ENCODE data around the gene NTRK1.
A peak's percentile ranks its signal among the peaks of the same experiment; 100 is the strongest.
"Not testable (repeated sequence)": the region's sequence is repeated elsewhere in the genome, so short reads cannot be mapped to it uniquely, and the experiment has no call there.

NTRK1 gene

DNA sequence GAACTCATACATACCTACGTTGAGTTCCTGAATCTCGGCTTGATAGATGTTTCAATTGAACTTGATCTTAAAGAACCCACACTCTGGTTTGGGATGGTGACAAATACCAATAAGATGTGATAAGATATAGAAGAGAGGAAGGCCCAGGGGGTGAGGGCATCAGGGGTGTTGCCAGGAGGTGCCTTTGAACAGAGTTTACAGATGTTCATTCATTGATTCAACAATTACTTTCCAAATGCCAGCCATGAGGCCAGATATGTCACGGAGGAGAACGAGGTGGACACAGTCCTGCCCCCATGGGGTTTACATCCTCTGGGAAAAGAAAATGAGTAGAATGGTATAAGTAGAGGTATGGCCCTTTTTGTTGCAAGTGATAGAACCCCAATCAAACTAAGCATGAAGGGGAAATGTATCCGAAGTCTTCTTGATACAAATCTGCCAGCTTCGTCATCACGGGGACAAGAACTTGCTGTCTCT is 60.4 kb downstream of the NTRK1 start:
- in situ Hi-C loops (cut with MboI; ENCODE audit: low sequenced_read_pairs): no loop called here
- H3K27me3 ChIP-seq (ENCODE audit: low read depth): peaks cover 37% of the 10 kb centered on the region

DNA sequence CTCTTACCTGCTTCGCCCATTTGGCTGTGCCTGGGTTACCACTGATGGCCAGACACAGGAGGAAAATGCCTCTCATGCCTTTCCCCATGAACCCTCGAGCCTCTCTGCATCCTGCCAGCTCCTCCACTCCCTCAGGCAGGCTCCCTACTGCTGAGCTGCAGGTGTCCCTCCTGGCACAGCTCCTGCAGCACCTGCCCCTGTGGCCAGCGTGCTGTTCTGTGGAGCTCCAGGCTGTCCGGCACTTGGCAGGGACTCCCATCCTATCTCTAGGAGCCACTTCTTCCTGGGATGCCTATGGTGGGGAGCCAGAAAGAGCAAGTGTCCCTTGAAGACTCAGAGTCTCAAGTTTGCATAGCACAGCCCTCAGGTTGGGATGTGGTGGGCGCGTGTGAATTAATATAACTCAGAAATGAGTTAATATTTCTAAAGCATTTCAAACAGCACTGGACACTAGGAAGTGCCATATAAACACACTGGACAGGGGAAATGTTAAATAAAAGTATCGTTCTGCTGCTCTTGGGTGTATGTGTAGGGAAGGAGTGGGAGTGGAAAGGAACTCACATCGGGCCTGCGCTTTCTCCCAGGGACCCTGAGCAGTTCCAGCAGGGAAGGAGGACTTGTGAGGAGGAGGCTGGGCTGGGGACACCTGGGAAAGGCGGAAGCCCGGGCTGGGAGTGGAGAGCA is 62.5 kb downstream of the NTRK1 start:
- Histone ChIP-seq H3K4me1 (no peaks in the 10 kb centered on the region), H3K9me3 (peaks cover 3% of the 10 kb centered on the region; the same call in 1 of the 2 replicates), H3K4me3 (no peak overlapping the region), H3K36me3 (replicated peaks) (no peaks in the 10 kb centered on the region), H3K27me3 (ENCODE audit: low read depth) (peaks cover 39% of the 10 kb centered on the region)
- in situ Hi-C loops (cut with MboI; ENCODE audit: low sequenced_read_pairs): no loop called here
- no peak for DNase-seq (ENCODE audit: low spot score in 2 of 2)

More for the DNA sequence above, 60.4 kb downstream of the NTRK1 start:
- DNase-seq (ENCODE audit: low spot score in 2 of 2): no peak
- Histone ChIP-seq H3K36me3 (replicated peaks) (no peaks in the 10 kb centered on the region), H3K4me3 (no peak overlapping the region), H3K9me3 (peaks cover 3% of the 10 kb centered on the region; the same call in 1 of the 2 replicates), H3K4me1 (no peaks in the 10 kb centered on the region)

DNA sequence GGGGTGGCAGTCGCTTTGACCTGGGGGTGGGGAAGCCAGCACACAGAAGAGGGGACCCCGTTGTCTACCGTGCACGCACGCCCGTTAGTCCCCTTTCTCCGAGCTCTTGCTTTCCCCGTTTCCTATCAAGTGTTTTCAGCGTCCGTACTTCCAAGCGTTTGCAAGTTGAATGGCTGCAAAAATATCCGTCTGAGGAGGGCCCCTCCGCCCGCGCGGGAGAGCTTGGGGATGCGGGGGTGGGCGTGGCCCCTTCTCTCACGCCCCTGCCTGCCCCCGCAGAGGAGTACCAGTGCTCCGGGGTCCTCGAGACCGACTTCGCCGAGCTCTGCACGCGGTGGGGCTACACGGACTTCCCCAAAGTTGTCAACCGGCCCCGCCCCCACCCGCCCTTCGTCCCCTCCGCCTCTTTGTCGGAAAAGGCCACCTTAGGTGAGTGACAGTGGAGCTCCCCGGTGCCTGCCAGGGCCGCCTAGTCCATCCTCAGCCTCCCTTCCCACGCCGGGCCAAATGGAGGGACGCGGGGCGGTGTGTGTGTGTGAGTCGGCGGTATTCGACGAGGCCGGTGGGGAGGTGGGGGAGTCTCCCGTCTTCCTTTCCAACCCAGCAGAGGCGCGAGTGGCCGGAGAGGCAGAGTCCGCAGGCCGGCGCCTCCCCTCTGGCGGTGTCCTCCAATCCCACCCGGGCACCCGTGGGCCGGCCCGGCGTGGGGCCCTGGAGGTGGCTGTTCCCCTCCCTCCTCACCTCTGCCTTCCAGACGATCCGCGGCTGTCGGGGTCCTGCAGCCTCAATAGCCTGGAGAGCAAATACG is 63.2 kb downstream of the NTRK1 start:
- Histone ChIP-seq H3K27me3 (ENCODE audit: low read depth) (peaks cover 41% of the 10 kb centered on the region), H3K4me3 (no peak overlapping the region), H3K9me3 (no peaks in the 10 kb centered on the region), H3K4me1 (no peaks in the 10 kb centered on the region), H3K36me3 (replicated peaks) (no peaks in the 10 kb centered on the region)
- peak in 1 of 2 experiments; percentile 25 for DNase-seq (ENCODE audit: low spot score in 2 of 2)
- in situ Hi-C loops (cut with MboI; ENCODE audit: low sequenced_read_pairs): no loop called here

DNA sequence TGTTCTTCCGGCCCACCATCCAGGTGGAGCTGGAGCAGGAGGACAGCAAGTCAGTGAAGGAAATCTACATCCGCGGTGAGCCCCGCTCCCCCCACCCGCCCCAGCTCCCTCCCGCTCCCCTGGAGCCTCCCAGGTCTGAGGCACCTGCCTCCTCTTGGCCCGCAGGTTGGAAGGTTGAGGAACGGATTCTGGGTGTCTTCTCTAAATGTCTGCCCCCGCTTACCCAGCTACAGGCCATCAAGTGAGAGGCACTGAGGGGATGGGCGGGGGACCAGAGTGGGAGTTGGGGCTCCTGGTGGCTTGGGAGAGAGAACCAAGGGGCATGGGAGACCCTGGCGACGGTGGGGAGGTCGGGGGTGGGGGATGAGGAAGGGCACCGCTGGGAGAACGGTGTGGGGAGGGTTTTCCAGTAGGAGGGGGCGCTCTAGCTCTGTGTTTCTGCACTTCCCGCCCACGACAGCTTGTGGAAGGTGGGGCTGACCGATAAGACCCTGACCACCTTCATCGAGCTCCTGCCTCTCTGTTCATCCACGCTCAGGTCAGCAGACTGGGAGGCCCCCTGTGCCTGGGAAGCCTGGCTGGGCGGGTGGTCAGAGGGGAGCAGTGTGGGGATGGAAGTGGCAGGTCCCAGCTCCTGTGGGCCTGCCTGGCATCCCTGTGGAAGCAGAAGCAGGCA is 64.0 kb downstream of the NTRK1 start:
- DNase-seq (ENCODE audit: low spot score in 2 of 2): no peak
- in situ Hi-C loops (cut with MboI; ENCODE audit: low sequenced_read_pairs): no loop called here
- no peaks in the 10 kb centered on the region for H3K36me3 ChIP-seq (replicated peaks)
- H3K4me3 ChIP-seq: no peak overlapping the region
- H3K9me3 ChIP-seq: no peaks in the 10 kb centered on the region
- peaks cover 43% of the 10 kb centered on the region for H3K27me3 ChIP-seq (ENCODE audit: low read depth)
- H3K4me1 ChIP-seq: no peaks in the 10 kb centered on the region

DNA sequence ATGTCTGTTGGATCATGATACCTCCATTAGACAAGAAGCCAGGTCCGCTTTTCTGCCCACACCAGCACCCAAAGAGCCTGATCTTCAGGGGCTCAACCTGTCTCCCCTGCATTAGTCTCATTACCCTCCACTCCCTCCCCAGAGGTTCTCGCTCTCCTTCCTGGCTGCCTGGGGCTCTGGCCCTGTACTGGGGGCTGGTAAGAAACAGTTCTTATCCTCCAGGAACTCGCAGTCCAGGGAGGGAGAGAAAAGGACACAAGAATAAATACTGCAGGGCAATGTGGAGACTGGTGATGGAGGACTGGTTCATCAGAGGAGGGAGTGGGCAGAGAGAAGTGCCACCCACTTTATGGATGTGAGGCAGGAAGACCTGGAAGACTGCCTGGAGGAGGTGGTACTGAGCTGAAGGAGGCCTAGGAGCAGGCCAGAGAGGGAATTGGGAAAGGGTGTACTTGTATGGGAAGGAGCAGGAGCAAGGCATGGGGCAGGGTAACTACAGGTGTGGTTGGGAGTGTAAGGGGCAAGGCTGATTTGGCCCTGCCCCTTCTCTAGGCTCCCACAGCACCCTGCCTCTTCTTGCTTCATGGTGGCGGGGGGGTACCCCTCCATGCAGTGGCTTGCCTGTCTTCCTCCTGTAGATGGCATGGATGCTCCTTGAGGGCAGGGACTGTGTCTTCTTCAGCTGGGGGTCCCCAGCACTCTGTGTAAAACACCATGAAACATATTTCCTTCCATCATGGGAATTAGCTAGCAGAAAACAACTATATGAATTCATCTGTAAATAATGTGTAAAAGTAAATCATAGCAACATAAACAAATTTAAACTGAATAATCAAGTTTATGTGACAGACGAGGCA is 64.7 kb downstream of the NTRK1 start:
- DNase-seq (ENCODE audit: low spot score in 2 of 2): no peak
- Histone ChIP-seq H3K36me3 (replicated peaks) (no peaks in the 10 kb centered on the region), H3K4me1 (no peaks in the 10 kb centered on the region), H3K9me3 (no peaks in the 10 kb centered on the region), H3K4me3 (no peak overlapping the region), H3K27me3 (ENCODE audit: low read depth) (peaks cover 43% of the 10 kb centered on the region)
- in situ Hi-C loops (cut with MboI; ENCODE audit: low sequenced_read_pairs): no loop called here

DNA sequence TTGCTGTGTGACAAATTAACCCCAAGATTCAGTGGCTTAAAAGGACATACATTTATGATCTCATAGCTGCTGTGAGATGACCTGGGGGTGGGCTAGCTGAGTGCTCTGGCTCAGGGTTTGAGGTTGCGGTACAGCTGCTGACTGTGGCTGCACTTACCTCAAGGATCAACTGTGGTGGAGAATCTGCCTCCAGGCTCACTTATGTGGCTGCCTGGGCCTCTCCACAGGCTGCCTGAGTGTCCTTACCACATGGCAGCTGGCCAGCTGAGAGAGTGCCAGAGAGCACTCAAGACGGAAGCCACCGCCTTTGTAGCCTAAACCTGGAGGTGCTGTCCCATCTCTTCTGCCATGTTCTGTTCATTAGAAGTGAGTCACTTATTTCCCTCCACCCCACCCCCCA is 65.5 kb downstream of the NTRK1 start:
- no peak for DNase-seq (ENCODE audit: low spot score in 2 of 2)
- H3K4me1 ChIP-seq: no peaks in the 10 kb centered on the region
- H3K9me3 ChIP-seq: no peaks in the 10 kb centered on the region
- no peak overlapping the region for H3K4me3 ChIP-seq
- no peaks in the 10 kb centered on the region for H3K36me3 ChIP-seq (replicated peaks)
- in situ Hi-C loops (cut with MboI; ENCODE audit: low sequenced_read_pairs): no loop called here
- H3K27me3 ChIP-seq (ENCODE audit: low read depth): peaks cover 37% of the 10 kb centered on the region

DNA sequence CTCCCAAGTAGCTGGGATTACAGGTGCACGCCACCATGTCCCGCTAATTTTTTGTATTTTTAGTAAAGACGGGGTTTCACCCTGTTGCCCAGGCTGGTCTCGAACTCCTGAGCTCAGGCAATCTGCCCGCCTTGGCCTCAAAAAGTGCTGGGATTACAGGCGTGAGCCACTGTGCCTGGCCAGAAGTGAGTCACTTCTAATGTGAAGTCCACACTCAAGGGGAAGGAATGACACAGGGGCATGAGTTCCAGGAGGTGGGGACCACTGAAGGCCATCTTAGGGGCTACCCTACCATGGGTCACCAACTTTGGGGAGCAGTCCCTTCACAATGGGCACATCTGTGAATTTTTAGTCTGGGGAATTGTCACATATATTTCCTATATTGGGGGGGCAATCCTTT is 66.0 kb downstream of the NTRK1 start:
- peaks cover 34% of the 10 kb centered on the region for H3K27me3 ChIP-seq (ENCODE audit: low read depth)
- DNase-seq (ENCODE audit: low spot score in 2 of 2); H3K9me3 ChIP-seq; H3K4me3 ChIP-seq; H3K4me1 ChIP-seq; in situ Hi-C loops (cut with MboI; ENCODE audit: low sequenced_read_pairs); H3K36me3 ChIP-seq (replicated peaks): not testable (repeated sequence)

DNA sequence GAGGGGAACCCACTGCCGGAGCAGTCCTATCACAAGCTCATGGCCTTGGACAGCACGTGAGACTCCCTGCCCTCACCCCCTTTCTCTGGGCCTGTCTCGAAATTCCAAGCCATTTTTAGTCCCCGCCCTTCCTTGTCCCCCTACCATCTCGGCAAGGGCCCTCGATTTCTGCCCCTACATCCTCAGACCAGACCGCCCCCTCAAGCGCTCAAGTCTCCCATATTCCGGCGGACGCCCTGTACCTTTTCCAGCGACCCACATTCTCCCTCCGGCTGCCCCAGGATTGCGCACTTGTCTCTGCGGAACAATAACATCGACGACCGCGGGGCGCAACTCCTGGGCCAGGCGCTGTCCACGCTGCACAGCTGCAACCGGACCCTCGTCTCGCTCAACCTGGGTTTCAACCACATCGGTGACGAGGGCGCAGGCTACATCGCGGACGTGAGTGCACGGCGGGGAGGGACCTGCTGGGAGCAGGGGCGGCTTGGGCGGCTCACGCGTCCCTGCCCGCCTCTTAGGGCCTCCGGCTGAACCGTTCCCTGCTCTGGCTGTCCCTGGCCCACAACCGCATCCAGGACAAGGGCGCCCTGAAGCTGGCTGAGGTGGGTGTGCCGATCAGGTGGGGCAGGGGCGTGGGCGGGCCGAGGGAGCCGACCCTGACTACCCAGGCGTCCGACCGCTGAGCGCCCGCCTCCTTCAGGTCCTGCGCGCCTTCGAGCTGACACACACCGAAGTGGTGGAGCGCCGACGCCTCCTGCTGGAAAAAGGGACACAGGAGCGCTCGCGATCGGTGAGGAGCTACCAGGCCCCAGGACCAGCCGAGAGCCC is 66.8 kb downstream of the NTRK1 start:
- H3K4me3 ChIP-seq: peak overlapping the region; percentile 26

DNA sequence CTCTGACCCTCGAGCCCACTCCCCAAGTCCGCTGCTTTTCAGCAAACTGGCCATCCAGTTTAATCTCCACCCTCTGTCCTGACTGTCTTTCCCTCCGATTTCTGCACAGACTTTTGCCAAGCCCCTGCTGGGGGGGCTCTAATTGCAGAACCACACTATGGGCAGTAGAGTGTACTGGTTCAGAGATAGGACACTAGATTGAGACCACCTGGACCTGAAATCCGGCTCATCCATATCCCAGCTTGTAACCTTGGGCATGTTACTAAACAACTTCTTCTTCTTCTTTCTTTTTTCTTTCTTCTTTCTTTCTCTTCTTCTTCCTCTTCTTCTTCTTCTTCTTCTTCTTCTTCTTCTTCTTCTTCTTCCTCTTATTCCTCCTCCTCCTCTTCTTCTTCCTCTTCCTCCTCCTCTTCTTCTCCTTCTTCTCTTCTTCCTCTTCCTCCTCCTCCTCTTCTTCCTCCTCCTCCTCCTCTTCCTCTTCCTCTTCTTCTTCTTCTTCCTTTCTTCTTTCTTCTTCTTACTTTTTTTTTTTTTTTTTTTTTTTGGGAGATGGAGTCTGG is 67.5 kb downstream of the NTRK1 start:
- H3K4me1 ChIP-seq: no peaks in the 10 kb centered on the region
- no peaks in the 10 kb centered on the region for H3K9me3 ChIP-seq
- in situ Hi-C loops (cut with MboI; ENCODE audit: low sequenced_read_pairs): no loop called here
- H3K36me3 ChIP-seq (replicated peaks): no peaks in the 10 kb centered on the region
- peaks cover 19% of the 10 kb centered on the region for H3K27me3 ChIP-seq (ENCODE audit: low read depth)
- H3K4me3 ChIP-seq: no peak overlapping the region
- no peak for DNase-seq (ENCODE audit: low spot score in 2 of 2)

More for the DNA sequence above, 66.8 kb downstream of the NTRK1 start:
- H3K27me3 ChIP-seq (ENCODE audit: low read depth): peaks cover 26% of the 10 kb centered on the region
- no peaks in the 10 kb centered on the region for H3K9me3 ChIP-seq
- H3K36me3 ChIP-seq (replicated peaks): no peaks in the 10 kb centered on the region
- DNase-seq (ENCODE audit: low spot score in 2 of 2): peak; percentile 67 to 91
- no peaks in the 10 kb centered on the region for H3K4me1 ChIP-seq
- in situ Hi-C loops (cut with MboI; ENCODE audit: low sequenced_read_pairs): no loop called here

DNA sequence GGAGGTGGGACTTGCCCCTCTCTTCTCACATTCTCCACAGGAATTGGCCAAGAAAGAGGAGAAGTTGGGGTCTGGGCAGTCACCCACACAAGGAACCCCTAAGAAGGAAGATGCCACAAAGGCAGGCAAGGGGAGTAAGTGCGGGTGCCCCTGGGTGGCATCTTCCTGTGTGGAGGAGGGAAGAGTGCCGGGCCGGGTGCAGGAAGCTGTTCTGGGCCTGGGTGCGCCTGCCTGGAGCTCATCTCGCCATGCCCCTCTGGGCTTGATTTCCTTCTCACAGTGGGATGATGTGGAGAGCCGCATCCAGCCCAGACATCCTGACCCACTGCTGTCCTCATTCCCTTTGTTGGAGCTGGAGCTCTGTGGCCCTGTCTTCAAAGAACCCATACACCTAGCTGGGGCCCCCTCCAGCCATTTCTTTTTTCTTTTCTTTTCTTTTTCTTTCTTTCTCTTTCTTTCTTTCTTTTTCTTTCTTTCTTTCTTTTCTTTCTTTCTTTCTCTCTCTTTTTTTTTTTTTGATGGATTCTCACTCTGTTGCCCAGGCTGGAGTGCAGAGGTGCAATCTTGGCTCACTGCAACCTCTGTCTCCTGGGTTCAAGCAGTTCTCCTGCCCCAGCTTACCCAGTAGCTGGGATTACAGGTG is 69.1 kb downstream of the NTRK1 start:
- Histone ChIP-seq H3K4me3 (no peak overlapping the region), H3K36me3 (replicated peaks) (no peaks in the 10 kb centered on the region), H3K27me3 (ENCODE audit: low read depth) (peaks cover 8% of the 10 kb centered on the region; the same call in 1 of the 2 replicates), H3K4me1 (no peaks in the 10 kb centered on the region), H3K9me3 (no peaks in the 10 kb centered on the region)
- in situ Hi-C loops (cut with MboI; ENCODE audit: low sequenced_read_pairs): no loop called here
- no peak for DNase-seq (ENCODE audit: low spot score in 2 of 2)

DNA sequence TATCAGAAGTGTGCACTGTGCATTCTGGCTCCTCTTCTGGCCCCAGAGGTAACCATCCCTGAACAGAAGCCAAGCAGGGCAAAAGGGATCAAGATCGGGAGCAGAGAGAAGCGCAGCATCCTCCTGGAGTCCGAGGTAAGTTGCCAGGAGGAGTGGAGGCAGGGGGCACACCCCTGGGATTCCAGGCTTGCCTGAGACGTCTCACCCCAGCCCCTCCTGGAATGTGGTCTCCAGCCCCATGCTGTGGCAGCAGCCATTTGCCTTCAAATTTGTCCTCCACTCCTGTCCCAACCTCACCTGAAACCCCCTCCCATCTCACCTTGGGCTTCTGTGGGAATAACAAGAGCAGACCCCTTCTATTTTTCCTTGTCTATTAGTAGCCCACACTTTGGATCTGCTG is 69.8 kb downstream of the NTRK1 start:
- peaks cover 8% of the 10 kb centered on the region; the same call in 1 of the 2 replicates for H3K27me3 ChIP-seq (ENCODE audit: low read depth)
- H3K4me3 ChIP-seq: no peak overlapping the region
- H3K36me3 ChIP-seq (replicated peaks): no peaks in the 10 kb centered on the region
- H3K9me3 ChIP-seq: no peaks in the 10 kb centered on the region
- no peaks in the 10 kb centered on the region for H3K4me1 ChIP-seq
- in situ Hi-C loops (cut with MboI; ENCODE audit: low sequenced_read_pairs): no loop called here
- DNase-seq (ENCODE audit: low spot score in 2 of 2): no peak
